Osteoblast (primary cell): Measurements from ENCODE around the gene GGCX. TPM values are rescaled to one million over a fixed set of nuclear protein-coding genes. Genes with fewer than 3 reads are reported as not detected.

Experiments used
- DNase-seq: peaks from one replicate; pipeline ENCODE4 v3.0.0; 2011; ENCODE audit warnings: low spot score, mixed read lengths; ENCODE audit not compliant: insufficient read length; ENCODE audit errors: missing footprints
- H2AFZ ChIP-seq: 2 replicates; pipeline ENCODE4 v1.6.0; 2011; ENCODE audit warnings: mild to moderate bottlenecking, low read length
- H3K27ac ChIP-seq: 2 replicates; pipeline ENCODE4 v1.5.1; 2011; ENCODE audit warnings: mild to moderate bottlenecking, low read depth, low read length, moderate library complexity
- H3K27me3 ChIP-seq: 2 replicates; pipeline ENCODE4 v1.6.0; 2012; ENCODE audit warnings: mild to moderate bottlenecking, control low read depth, inconsistent platforms, low read length, moderate library complexity; ENCODE audit not compliant: insufficient read depth
- H3K36me3 ChIP-seq: 2 replicates; pipeline ENCODE4 v1.5.1; 2011; ENCODE audit warnings: mild to moderate bottlenecking, low read length, control low read depth, moderate library complexity; ENCODE audit not compliant: insufficient read depth
- H3K4me1 ChIP-seq: 2 replicates; pipeline ENCODE4 v1.5.1; 2011; ENCODE audit warnings: mild to moderate bottlenecking, low read length, control low read depth, moderate library complexity; ENCODE audit not compliant: insufficient read depth
- H3K4me2 ChIP-seq: 2 replicates; pipeline ENCODE4 v1.6.0; 2011; ENCODE audit warnings: mild to moderate bottlenecking, low read length; ENCODE audit not compliant: insufficient read depth
- H3K4me3 ChIP-seq: fragments of 200-600 bp; sonication (generic); 3 replicates; pipeline ENCODE4 v1.5.1; 2012; ENCODE audit warnings: mild to moderate bottlenecking, low read length, inconsistent platforms; ENCODE audit not compliant: insufficient read depth
- H3K79me2 ChIP-seq: 2 replicates; pipeline ENCODE4 v1.6.0; 2012; ENCODE audit warnings: mild to moderate bottlenecking, low read length, control low read depth, inconsistent platforms; ENCODE audit not compliant: insufficient read depth
- H3K9me3 ChIP-seq: 2 replicates; pipeline ENCODE4 v1.5.1; 2011; ENCODE audit warnings: low read depth, low read length, control low read depth
- H4K20me1 ChIP-seq: 2 replicates; pipeline ENCODE4 v1.6.0; 2012; ENCODE audit warnings: mild to moderate bottlenecking, low read length, control low read depth; ENCODE audit not compliant: insufficient read depth
- CTCF ChIP-seq: IDR thresholded peaks from 2 replicates; pipeline ENCODE4 v1.5.1; 2011; ENCODE audit warnings: mild to moderate bottlenecking, low read depth, low read length, moderate library complexity; ENCODE audit errors: extremely low read depth
- total RNA-seq: library from RNA; depleted of rRNA; stranded (reverse); fragments of >200 nt; gene quantifications from 2 replicates; pipeline ENCODE4 v1.2.3, GENCODE V29; 2012

The GGCX gene
- total RNA-seq, 1 donor = 40.9 TPM

- Histone ChIP-seq H3K4me2 (no peak within 1 kb of the TSS), H3K79me2 (no peaks in the 10 kb centered on the region), H3K4me1 (no peaks in the 10 kb centered on the region), H2AFZ (peak within 1 kb of the TSS; percentile 65), H3K27me3 (peaks cover 3% of the 10 kb centered on the region), H3K4me3 (no peak within 1 kb of the TSS), H3K9me3 (no peaks in the 10 kb centered on the region), H3K36me3 (no peaks in the 10 kb centered on the region), H4K20me1 (no peaks in the 10 kb centered on the region), H3K27ac (no peak within 1 kb of the TSS)
- TF ChIP-seq CTCF = no peak
- peak; percentile 65 for DNase-seq
Measured at GRCh38 chr2:85577386-85578242, 16.3 kb upstream of the GGCX start, which contains the start of gene VAMP8. VAMP8 (plus strand) TSS chr2:85577586; CDS start chr2:85577647, 61 bp downstream.

GRCh38 chr2:85577063-85577385 is 15.7 kb upstream of the GGCX start:
- Histone ChIP-seq H4K20me1 (no peaks in the 10 kb centered on the region), H3K79me2 (no peaks in the 10 kb centered on the region), H3K27ac (no peak overlapping the region), H3K4me3 (no peak overlapping the region), H3K27me3 (peaks cover 3% of the 10 kb centered on the region), H2AFZ (no peak overlapping the region), H3K9me3 (no peaks in the 10 kb centered on the region), H3K36me3 (no peaks in the 10 kb centered on the region), H3K4me2 (no peak overlapping the region), H3K4me1 (no peaks in the 10 kb centered on the region)
- TF ChIP-seq CTCF = no peak
- DNase-seq = no peak

- H3K27me3 ChIP-seq = peaks cover 3% of the 10 kb centered on the region
- H3K79me2 ChIP-seq = no peaks in the 10 kb centered on the region
- no peak for TF ChIP-seq CTCF
- no peak for DNase-seq
- H3K4me2 ChIP-seq = no peak overlapping the region
- no peak overlapping the region for H3K27ac ChIP-seq
- H4K20me1 ChIP-seq = no peaks in the 10 kb centered on the region
- no peak overlapping the region for H3K4me3 ChIP-seq
- no peak overlapping the region for H2AFZ ChIP-seq
- H3K36me3 ChIP-seq = no peaks in the 10 kb centered on the region
- no peaks in the 10 kb centered on the region for H3K9me3 ChIP-seq
- no peaks in the 10 kb centered on the region for H3K4me1 ChIP-seq
Measured at GRCh38 chr2:85575739-85576138, 14.4 kb upstream of the GGCX start.

GRCh38 chr2:85566265-85566664 is 5.0 kb upstream of the GGCX start:
- H3K4me3 ChIP-seq = no peak overlapping the region

More at GRCh38 chr2:85566265-85566664, 5.0 kb upstream of the GGCX start:
- peaks cover under 1% of the 10 kb centered on the region for H3K79me2 ChIP-seq
- no peaks in the 10 kb centered on the region for H3K4me1 ChIP-seq
- no peaks in the 10 kb centered on the region for H3K36me3 ChIP-seq
- no peak overlapping the region for H2AFZ ChIP-seq
- DNase-seq = no peak
- no peaks in the 10 kb centered on the region for H4K20me1 ChIP-seq
- peaks cover 10% of the 10 kb centered on the region for H3K27me3 ChIP-seq
- no peak for TF ChIP-seq CTCF
- H3K27ac ChIP-seq = no peak overlapping the region
- no peaks in the 10 kb centered on the region for H3K9me3 ChIP-seq
- H3K4me2 ChIP-seq = no peak overlapping the region
